Trophoblast cell (in vitro differentiated cells and primary cell): Measurements from ENCODE around the gene OARD1.
"Not testable (repeated sequence)": the region's sequence is repeated elsewhere in the genome, so short reads cannot be mapped to it uniquely, and the experiment has no call there.

ENCODE experiments used
- DNase-seq, 2 donors: peaks; one replicate each; pipeline ENCODE4 v3.0.0-alpha.2; 2016
- H2AFZ ChIP-seq: 2 replicates; pipeline ENCODE4 v1.6.1; 2013; ENCODE audit warnings: low read length, moderate library complexity, mild to moderate bottlenecking; ENCODE audit not compliant: insufficient read depth, poor library complexity
- H2AK5ac ChIP-seq: 2 replicates; pipeline ENCODE4 v1.6.1; 2013; ENCODE audit warnings: mild to moderate bottlenecking, low read length
- H2BK120ac ChIP-seq: 2 replicates; pipeline ENCODE4 v1.6.1; 2013; ENCODE audit warnings: low read length, mild to moderate bottlenecking, moderate library complexity; ENCODE audit not compliant: insufficient read depth, poor library complexity
- H2BK12ac ChIP-seq: 2 replicates; pipeline ENCODE4 v1.6.1; 2013; ENCODE audit warnings: mild to moderate bottlenecking, low read length, moderate library complexity
- H2BK5ac ChIP-seq: 2 replicates; pipeline ENCODE4 v1.6.1; 2013; ENCODE audit warnings: low read length, low read depth, moderate library complexity, mild to moderate bottlenecking; ENCODE audit not compliant: poor library complexity
- H3K14ac ChIP-seq: 2 replicates; pipeline ENCODE4 v1.6.1; 2013; ENCODE audit warnings: mild to moderate bottlenecking, low read length
- H3K18ac ChIP-seq: 2 replicates; pipeline ENCODE4 v1.6.1; 2013; ENCODE audit warnings: mild to moderate bottlenecking, low read length
- H3K23ac ChIP-seq: 2 replicates; pipeline ENCODE4 v1.6.1; 2013; ENCODE audit warnings: low read length
- H3K27ac ChIP-seq: 2 replicates; pipeline ENCODE4 v1.5.1; 2013; ENCODE audit warnings: low read depth, mild to moderate bottlenecking, inconsistent platforms, low read length, moderate library complexity
- H3K27me3 ChIP-seq: 2 replicates; pipeline ENCODE4 v1.6.1; 2013; ENCODE audit warnings: inconsistent platforms, mild to moderate bottlenecking, low read length, moderate library complexity; ENCODE audit not compliant: insufficient read depth
- H3K36me3 ChIP-seq, 2 experiments: 1 replicate in 1 of 2; 2 replicates in 1 of 2; pipeline ENCODE4 v1.6.1; 2013; ENCODE audit warnings: low read length in 2 of 2, mild to moderate bottlenecking in 2 of 2, moderate library complexity in 1 of 2; ENCODE audit not compliant: insufficient read depth in 2 of 2, control insufficient read depth in 1 of 2
- H3K4ac ChIP-seq: 2 replicates; pipeline ENCODE4 v1.6.1; 2013; ENCODE audit warnings: low read depth, mild to moderate bottlenecking, low read length, moderate library complexity
- H3K4me1 ChIP-seq, 2 experiments: 1 replicate in 1 of 2; 2 replicates in 1 of 2; pipeline ENCODE4 v1.6.1; 2013; ENCODE audit warnings: low read length in 2 of 2, mild to moderate bottlenecking in 2 of 2, moderate library complexity in 1 of 2; ENCODE audit not compliant: insufficient read depth in 2 of 2, control insufficient read depth in 1 of 2
- H3K4me2 ChIP-seq: 2 replicates; pipeline ENCODE4 v1.6.1; 2013; ENCODE audit warnings: inconsistent platforms, mild to moderate bottlenecking, low read length, moderate library complexity
- H3K4me3 ChIP-seq: 2 replicates; pipeline ENCODE4 v1.5.1; 2013; ENCODE audit warnings: mild to moderate bottlenecking, low read depth, low read length, inconsistent platforms
- H3K79me1 ChIP-seq: one replicate; pipeline ENCODE4 v1.6.1; 2013; ENCODE audit warnings: low read length
- H3K79me2 ChIP-seq: 2 replicates; pipeline ENCODE4 v1.6.1; 2013; ENCODE audit warnings: low read length, mild to moderate bottlenecking; ENCODE audit not compliant: control insufficient read depth, insufficient read depth, poor library complexity
- H3K9ac ChIP-seq: 2 replicates; pipeline ENCODE4 v1.6.1; 2013; ENCODE audit warnings: mild to moderate bottlenecking, low read length
- H3K9me3 ChIP-seq: 2 replicates; pipeline ENCODE4 v1.6.1; 2013; ENCODE audit warnings: low read depth, mild to moderate bottlenecking, control low read depth, inconsistent platforms, low read length; ENCODE audit not compliant: insufficient read depth
- H4K12ac ChIP-seq: 2 replicates; pipeline ENCODE4 v1.6.1; 2013; ENCODE audit warnings: low read depth, mild to moderate bottlenecking, low read length, moderate library complexity
- H4K8ac ChIP-seq: 2 replicates; pipeline ENCODE4 v1.6.1; 2013; ENCODE audit warnings: low read depth, mild to moderate bottlenecking, low read length, moderate library complexity
- H4K91ac ChIP-seq: one replicate; pipeline ENCODE4 v1.6.1; 2013; ENCODE audit warnings: low read depth, mild to moderate bottlenecking, low read length, moderate library complexity
- WGBS: extraction: QIAGEN DNeasy Blood & Tissue Kit; methylation state at CpG from one replicate; pipeline ENCODE4 v1.1.7; 2013; ENCODE audit warnings: missing lambda C conversion rate; ENCODE audit not compliant: insufficient read length, insufficient coverage; ENCODE audit errors: extremely low coverage; 5-methylcytosine and 5-hydroxymethylcytosine counted together

Gene OARD1

DNA sequence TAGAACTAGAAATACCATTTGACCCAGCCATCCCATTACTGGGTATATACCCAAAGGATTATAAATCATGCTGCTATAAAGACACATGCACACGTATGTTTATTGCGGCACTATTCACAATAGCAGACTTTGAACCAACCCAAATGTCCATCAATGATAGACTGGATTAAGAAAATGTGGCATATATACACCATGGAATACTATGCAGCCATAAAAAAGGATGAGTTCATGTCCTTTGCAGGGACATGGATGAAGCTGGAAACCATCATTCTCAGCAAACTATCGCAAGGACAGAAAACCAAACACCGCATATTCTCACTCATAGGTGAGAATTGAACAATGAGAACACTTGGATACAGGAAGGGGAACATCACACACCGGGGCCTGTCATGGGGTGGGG lies 56.3 kb downstream of the OARD1 start:
- H3K23ac ChIP-seq, H3K36me3 ChIP-seq, H3K79me2 ChIP-seq, H3K4me1 ChIP-seq, H3K27me3 ChIP-seq, H2AK5ac ChIP-seq, H2BK5ac ChIP-seq, H3K4me3 ChIP-seq, H2AFZ ChIP-seq, H3K27ac ChIP-seq, H3K4me2 ChIP-seq, H4K91ac ChIP-seq, H2BK120ac ChIP-seq, H3K14ac ChIP-seq, H3K9ac ChIP-seq, H2BK12ac ChIP-seq, H3K79me1 ChIP-seq, H3K4ac ChIP-seq, H4K12ac ChIP-seq, DNase-seq, H3K18ac ChIP-seq, H3K9me3 ChIP-seq, H4K8ac ChIP-seq: not testable (repeated sequence)
- WGBS, result no CpG with 5 or more reads among the region's 5 CpGs

DNA sequence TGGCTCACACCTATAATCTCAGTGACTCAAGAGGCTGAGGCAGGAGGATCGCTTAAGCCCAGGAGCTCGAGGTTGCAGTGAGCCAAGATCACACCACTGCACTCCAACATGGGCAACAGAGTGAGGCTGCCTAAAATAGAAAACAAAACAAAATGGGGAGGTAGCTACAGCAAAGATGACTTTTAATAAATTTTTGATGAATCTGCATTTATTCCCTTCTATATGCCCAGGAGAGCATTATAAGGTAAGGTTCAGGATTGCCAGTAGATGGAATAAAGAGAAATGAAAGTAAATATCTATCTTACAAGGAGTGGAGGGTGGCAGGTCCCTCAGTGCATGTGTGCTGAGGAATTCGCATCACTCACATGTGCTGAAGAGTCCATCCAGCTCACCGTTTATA lies 57.4 kb downstream of the OARD1 start:
- H4K12ac ChIP-seq, result no peak overlapping the region
- no peak overlapping the region for H4K91ac ChIP-seq
- no peak overlapping the region for H3K27ac ChIP-seq
- no peak overlapping the region for H3K4me2 ChIP-seq
- H3K4me3 ChIP-seq, result no peak overlapping the region
- H2BK5ac ChIP-seq, result no peak overlapping the region
- H3K14ac ChIP-seq, result no peak overlapping the region
- H3K79me1 ChIP-seq, result no peaks in the 10 kb centered on the region
- H3K4ac ChIP-seq, result no peak overlapping the region
- H3K9ac ChIP-seq, result no peak overlapping the region
- H2AFZ ChIP-seq, result no peak overlapping the region
- H3K4me1 ChIP-seq, result no peaks in the 10 kb centered on the region
- WGBS, result no CpG with 5 or more reads among the region's 4 CpGs
- H3K18ac ChIP-seq, result no peak overlapping the region
- no peaks in the 10 kb centered on the region for H3K36me3 ChIP-seq
- H2BK120ac ChIP-seq, result no peak overlapping the region
- peaks cover 2% of the 10 kb centered on the region for H3K9me3 ChIP-seq
- DNase-seq, result no peak
- no peaks in the 10 kb centered on the region for H3K27me3 ChIP-seq
- H3K23ac ChIP-seq, result no peak overlapping the region
- H2BK12ac ChIP-seq, result no peak overlapping the region
- H2AK5ac ChIP-seq, result no peak overlapping the region
- H3K79me2 ChIP-seq, result no peaks in the 10 kb centered on the region
- no peak overlapping the region for H4K8ac ChIP-seq
